GM18517 (cell line): ENCODE data around the gene ITIH6.
"Not testable (repeated sequence)": the region's sequence is repeated elsewhere in the genome, so short reads cannot be mapped to it uniquely, and the experiment has no call there.

ENCODE experiments used
- ATAC-seq: cut with Tn5 transposase; IDR thresholded peaks from one replicate; pipeline ENCODE4 v1.9.1; 2021; ENCODE audit warnings: mild to moderate bottlenecking, moderate library complexity; ENCODE audit not compliant: unreplicated experiment

The ITIH6 gene

GRCh38 chrX:54808605-54809483, 10.8 kb upstream of the ITIH6 start:
- ATAC-seq = peak; percentile 85

GRCh38 chrX:54808109-54808604, 10.1 kb upstream of the ITIH6 start:
- peak; percentile 3 for ATAC-seq

GRCh38 chrX:54807524-54808108, 9.6 kb upstream of the ITIH6 start, which contains the start of gene MAGED2:
TSS of gene MAGED2 (plus strand) at chrX:54807745. CDS start at chrX:54809332, 1,587 bp downstream.
- ATAC-seq = no peak

- ATAC-seq = no peak
Observed at GRCh38 chrX:54799046-54799445, 991 bp upstream of the ITIH6 start.

GRCh38 chrX:54794795-54795194, 3.3 kb downstream of the ITIH6 start:
- no peak for ATAC-seq

- no peak for ATAC-seq
Observed at GRCh38 chrX:54794028-54794427, 4.0 kb downstream of the ITIH6 start.

GRCh38 chrX:54789405-54789804, 8.7 kb downstream of the ITIH6 start:
- ATAC-seq = not testable (repeated sequence)

- ATAC-seq = no peak
Observed at GRCh38 chrX:54788446-54788845, 9.6 kb downstream of the ITIH6 start.

GRCh38 chrX:54786967-54787366, 11.1 kb downstream of the ITIH6 start:
- no peak for ATAC-seq

GRCh38 chrX:54785901-54786300, 12.2 kb downstream of the ITIH6 start:
- ATAC-seq = no peak

GRCh38 chrX:54776987-54777672, 20.9 kb downstream of the ITIH6 start:
- no peak for ATAC-seq

GRCh38 chrX:54776061-54776460, 22.0 kb downstream of the ITIH6 start:
- no peak for ATAC-seq

GRCh38 chrX:54774391-54775094, 23.5 kb downstream of the ITIH6 start:
- ATAC-seq = not testable (repeated sequence)

- ATAC-seq = no peak
Observed at GRCh38 chrX:54758114-54759055, 39.7 kb downstream of the ITIH6 start.

- no peak for ATAC-seq
Observed at GRCh38 chrX:54754854-54755253, 43.2 kb downstream of the ITIH6 start.

GRCh38 chrX:54748626-54749025, 49.4 kb downstream of the ITIH6 start:
- no peak for ATAC-seq

GRCh38 chrX:54747733-54748393, 50.2 kb downstream of the ITIH6 start:
- ATAC-seq = no peak

- ATAC-seq = no peak
Observed at GRCh38 chrX:54746928-54747327, 51.1 kb downstream of the ITIH6 start.

GRCh38 chrX:54745676-54746075, 52.4 kb downstream of the ITIH6 start:
- ATAC-seq = no peak
